ENCODE results near the gene SH2D3A.

Gene SH2D3A

GRCh38 chr19:6736917-6737283 lies 30.3 kb downstream of the SH2D3A start:
- DNase-seq: no peak

- DNase-seq: peak; percentile 77
These were observed 30.9 kb downstream of the SH2D3A start for GRCh38 chr19:6736169-6736916.

- DNase-seq: no peak
These were observed 31.9 kb downstream of the SH2D3A start for GRCh38 chr19:6735181-6735911.

- DNase-seq: no peak
These were observed 33.0 kb downstream of the SH2D3A start for GRCh38 chr19:6734096-6734696.

- no peak for DNase-seq
These were observed 33.7 kb downstream of the SH2D3A start for GRCh38 chr19:6733338-6734095.

- DNase-seq: no peak
These were observed 34.4 kb downstream of the SH2D3A start for GRCh38 chr19:6732803-6733337.

GRCh38 chr19:6731822-6732221 lies 35.4 kb downstream of the SH2D3A start:
- DNase-seq: no peak

GRCh38 chr19:6730941-6731670 lies 36.1 kb downstream of the SH2D3A start:
- DNase-seq: no peak

- DNase-seq: peak; percentile 62
These were observed 37.0 kb downstream of the SH2D3A start for GRCh38 chr19:6730153-6730804.

- no peak for DNase-seq
These were observed 37.6 kb downstream of the SH2D3A start for GRCh38 chr19:6729573-6730152.

- DNase-seq: no peak
These were observed 38.9 kb downstream of the SH2D3A start for GRCh38 chr19:6728346-6728745.

GRCh38 chr19:6725513-6726231 lies 41.6 kb downstream of the SH2D3A start:
- no peak for DNase-seq

GRCh38 chr19:6724631-6725492 lies 42.4 kb downstream of the SH2D3A start:
- no peak for DNase-seq

GRCh38 chr19:6723738-6724137 lies 43.5 kb downstream of the SH2D3A start:
- no peak for DNase-seq

GRCh38 chr19:6723108-6723618 lies 44.1 kb downstream of the SH2D3A start:
- DNase-seq: no peak

- no peak for DNase-seq
These were observed 45.5 kb downstream of the SH2D3A start for GRCh38 chr19:6721773-6722172.

- DNase-seq: no peak
These were observed 46.1 kb downstream of the SH2D3A start for GRCh38 chr19:6721138-6721474.

- DNase-seq: no peak
These were observed 46.7 kb downstream of the SH2D3A start, which contains the start of gene C3 for GRCh38 chr19:6720369-6721137. Gene C3 (minus strand): TSS chr19:6720650. CDS start chr19:6720589, 61 bp downstream.

- DNase-seq: no peak
These were observed 47.3 kb downstream of the SH2D3A start for GRCh38 chr19:6719992-6720368.
